ENCODE data around the gene EFCAB6. TPM values are rescaled to one million over a fixed set of nuclear protein-coding genes. Genes with fewer than 3 reads are reported as not detected.

The EFCAB6 gene
- total and polyA plus RNA-seq, 4 donors: 1.7 to 15.4 (median 7.6) TPM

DNA sequence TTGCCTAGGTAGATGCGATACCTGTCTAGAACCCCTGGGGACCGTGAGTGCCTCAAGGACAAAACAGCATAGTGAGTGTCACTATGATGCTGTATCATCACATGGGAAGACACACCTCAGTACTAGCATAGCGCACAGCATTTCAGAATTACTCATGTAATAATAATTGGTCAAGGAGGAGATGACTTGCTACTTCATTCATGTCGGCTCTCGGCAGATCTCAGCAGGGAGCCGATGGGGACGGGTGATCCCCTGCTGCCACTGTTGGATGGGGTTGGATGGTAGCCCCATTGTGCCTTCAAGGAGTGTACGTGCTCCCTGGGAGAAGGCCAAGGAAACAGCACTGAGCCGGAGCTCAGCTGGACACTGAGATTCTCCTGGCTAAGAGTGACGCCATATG lies 186.9 kb downstream of the EFCAB6 start:
- H3K27ac ChIP-seq (ENCODE audit: low read depth in 1 of 2, low read length in 1 of 2): no peak overlapping the region
- no peaks in the 10 kb centered on the region for H3K36me3 ChIP-seq (ENCODE audit: control insufficient read depth in 4 of 4, insufficient read depth in 4 of 4, low read length in 4 of 4)
- H3K9me3 ChIP-seq (ENCODE audit: control insufficient read depth in 4 of 4, insufficient read depth in 3 of 4, low read length in 3 of 4): peaks cover 0 to 2% (median under 1%) of the 10 kb centered on the region in 4 donors
- H3K4me3 ChIP-seq: no peak overlapping the region
- DNase-seq: no peak
- ATAC-seq (ENCODE audit: insufficient read depth, low FRiP score): no peak
- H3K27me3 ChIP-seq (ENCODE audit: control insufficient read depth in 3 of 3, insufficient read depth in 3 of 3, low read length in 2 of 3): no peaks in the 10 kb centered on the region
- TF ChIP-seq, protein P1, sequence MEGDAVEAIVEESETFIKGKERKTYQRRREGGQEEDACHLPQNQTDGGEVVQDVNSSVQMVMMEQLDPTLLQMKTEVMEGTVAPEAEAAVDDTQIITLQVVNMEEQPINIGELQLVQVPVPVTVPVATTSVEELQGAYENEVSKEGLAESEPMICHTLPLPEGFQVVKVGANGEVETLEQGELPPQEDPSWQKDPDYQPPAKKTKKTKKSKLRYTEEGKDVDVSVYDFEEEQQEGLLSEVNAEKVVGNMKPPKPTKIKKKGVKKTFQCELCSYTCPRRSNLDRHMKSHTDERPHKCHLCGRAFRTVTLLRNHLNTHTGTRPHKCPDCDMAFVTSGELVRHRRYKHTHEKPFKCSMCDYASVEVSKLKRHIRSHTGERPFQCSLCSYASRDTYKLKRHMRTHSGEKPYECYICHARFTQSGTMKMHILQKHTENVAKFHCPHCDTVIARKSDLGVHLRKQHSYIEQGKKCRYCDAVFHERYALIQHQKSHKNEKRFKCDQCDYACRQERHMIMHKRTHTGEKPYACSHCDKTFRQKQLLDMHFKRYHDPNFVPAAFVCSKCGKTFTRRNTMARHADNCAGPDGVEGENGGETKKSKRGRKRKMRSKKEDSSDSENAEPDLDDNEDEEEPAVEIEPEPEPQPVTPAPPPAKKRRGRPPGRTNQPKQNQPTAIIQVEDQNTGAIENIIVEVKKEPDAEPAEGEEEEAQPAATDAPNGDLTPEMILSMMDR (IDR thresholded peaks at IDR 0.05; ENCODE audit: control extremely low read depth, extremely low read depth): no peak
- H3K4me1 ChIP-seq (ENCODE audit: control insufficient read depth in 5 of 5, insufficient read depth in 5 of 5, low read length in 5 of 5): peaks cover 0 to 7% (median 0%) of the 10 kb centered on the region in 5 donors
- H3K9ac ChIP-seq (ENCODE audit: insufficient read depth in 1 of 2, low read length in 2 of 2): no peak overlapping the region
- 90 to 92% methylated on average over 10 of the region's 10 CpGs for WGBS, 2 donors

DNA sequence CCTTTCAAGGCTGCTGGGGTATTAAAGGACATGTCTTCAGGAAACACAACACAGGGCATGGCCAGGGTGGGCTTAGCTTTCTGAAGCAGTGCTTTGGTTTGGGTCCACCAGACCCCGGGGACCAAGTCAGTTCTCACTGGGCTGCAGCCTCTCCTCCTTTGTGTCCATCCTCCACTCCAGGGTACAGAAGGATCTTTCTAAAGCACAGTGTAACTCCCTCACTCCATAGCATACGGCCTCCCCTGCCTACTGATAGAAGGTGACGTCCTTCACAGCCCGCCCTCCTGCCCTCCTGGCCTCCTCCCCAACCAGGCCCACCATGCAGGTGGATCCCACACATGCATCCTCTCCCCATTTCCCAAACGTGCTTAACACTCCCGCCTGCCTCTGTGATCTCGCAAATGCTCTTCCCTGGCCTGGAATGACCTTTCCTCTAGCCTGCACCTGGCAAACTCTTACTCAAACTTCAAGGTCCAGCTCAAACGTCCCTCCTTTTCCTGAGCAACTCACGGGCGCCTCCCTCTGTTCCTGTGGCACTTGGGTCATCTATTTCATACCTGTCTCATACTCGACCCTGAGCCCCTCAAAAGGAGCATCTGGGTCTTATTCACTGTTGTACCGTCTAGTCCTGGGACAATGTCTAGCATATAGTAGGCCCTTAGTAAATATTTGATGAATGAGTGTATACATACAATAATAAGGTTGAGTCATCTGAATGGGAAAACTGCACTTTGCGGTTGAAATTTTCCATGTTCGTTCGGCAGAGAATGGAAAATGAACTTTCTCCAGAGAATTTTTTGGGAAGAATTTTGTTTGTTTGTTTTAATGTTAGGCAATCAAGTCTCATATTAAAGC lies 187.7 kb downstream of the EFCAB6 start:
- no peak for ATAC-seq (ENCODE audit: insufficient read depth, low FRiP score)
- DNase-seq: no peak
- no peak overlapping the region for H3K27ac ChIP-seq (ENCODE audit: low read depth in 1 of 2, low read length in 1 of 2)
- no peak overlapping the region for H3K4me3 ChIP-seq
- no peak overlapping the region for H3K9ac ChIP-seq (ENCODE audit: insufficient read depth in 1 of 2, low read length in 2 of 2)
- TF ChIP-seq, protein P1 (IDR thresholded peaks at IDR 0.05; ENCODE audit: control extremely low read depth, extremely low read depth): no peak
- H3K4me1 ChIP-seq (ENCODE audit: control insufficient read depth in 5 of 5, insufficient read depth in 5 of 5, low read length in 5 of 5): peaks cover 0 to 7% (median 0%) of the 10 kb centered on the region in 5 donors
- H3K36me3 ChIP-seq (ENCODE audit: control insufficient read depth in 4 of 4, insufficient read depth in 4 of 4, low read length in 4 of 4): no peaks in the 10 kb centered on the region
- H3K9me3 ChIP-seq (ENCODE audit: control insufficient read depth in 4 of 4, insufficient read depth in 3 of 4, low read length in 3 of 4): peaks cover 0 to 3% (median 3%) of the 10 kb centered on the region in 4 donors
- H3K27me3 ChIP-seq (ENCODE audit: control insufficient read depth in 3 of 3, insufficient read depth in 3 of 3, low read length in 2 of 3): no peaks in the 10 kb centered on the region
- WGBS, 2 donors: 86 to 89% methylated on average over 15 of the region's 15 CpGs

DNA sequence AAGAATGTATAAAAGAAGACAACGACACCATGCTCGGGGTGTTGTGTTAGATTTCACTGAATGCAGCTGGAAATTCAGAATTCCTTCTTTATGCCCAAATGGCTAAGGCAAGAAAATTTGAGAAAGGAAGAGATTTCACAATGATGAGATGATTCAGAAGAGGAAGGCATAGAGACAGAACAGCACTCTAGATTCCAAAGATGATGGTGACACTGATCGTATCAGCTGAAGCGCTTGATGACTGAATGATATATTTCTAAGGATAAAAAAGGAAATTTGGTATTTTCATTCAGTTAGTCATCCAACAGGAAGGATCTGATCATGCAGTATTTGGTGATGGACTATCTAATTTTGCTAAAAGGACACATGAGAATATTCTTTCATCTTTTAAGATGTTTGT lies 189.2 kb downstream of the EFCAB6 start:
- WGBS, 2 donors: 94 to 95% methylated on average over 4 of the region's 4 CpGs
- H3K4me1 ChIP-seq (ENCODE audit: control insufficient read depth in 5 of 5, insufficient read depth in 5 of 5, low read length in 5 of 5): peaks cover 0 to 2% (median 0%) of the 10 kb centered on the region in 5 donors
- no peak overlapping the region for H3K4me3 ChIP-seq
- no peak for DNase-seq
- no peak for ATAC-seq (ENCODE audit: insufficient read depth, low FRiP score)
- H3K9ac ChIP-seq (ENCODE audit: insufficient read depth in 1 of 2, low read length in 2 of 2): no peak overlapping the region
- TF ChIP-seq, protein P1 (IDR thresholded peaks at IDR 0.05; ENCODE audit: control extremely low read depth, extremely low read depth): no peak
- no peaks in the 10 kb centered on the region for H3K36me3 ChIP-seq (ENCODE audit: control insufficient read depth in 4 of 4, insufficient read depth in 4 of 4, low read length in 4 of 4)
- no peak overlapping the region for H3K27ac ChIP-seq (ENCODE audit: low read depth in 1 of 2, low read length in 1 of 2)
- no peaks in the 10 kb centered on the region for H3K27me3 ChIP-seq (ENCODE audit: control insufficient read depth in 3 of 3, insufficient read depth in 3 of 3, low read length in 2 of 3)
- H3K9me3 ChIP-seq (ENCODE audit: control insufficient read depth in 4 of 4, insufficient read depth in 3 of 4, low read length in 3 of 4): peaks cover 0 to 3% (median 3%) of the 10 kb centered on the region in 4 donors
